Activated B cell treated with CpG ODN at 0.5 μM for 24 hours (primary cell): ENCODE results near the gene PIGV. TPM values are rescaled to one million over a fixed set of nuclear protein-coding genes. Genes with fewer than 3 reads are reported as not detected.

ENCODE experiments used
- ATAC-seq: fragments of 200-7000 bp; cut with Tn5 transposase; one replicate; pipeline ENCODE4 v1.10.0; 2021; ENCODE audit warnings: low read depth, mild to moderate bottlenecking, moderate library complexity
- CTCF ChIA-PET: fragments of 350-600 bp; sonication (Branson Sonifier 250); formaldehyde crosslinking; loops from one replicate; lab custom pipeline; 2021; ENCODE audit warnings: antibody characterized with exemption; lab: Charles Lee
- POLR2A ChIA-PET: fragments of 350-600 bp; sonication (Branson Sonifier 250); formaldehyde crosslinking; loops from one replicate; lab custom pipeline; 2021; ENCODE audit warnings: antibody characterized with exemption; lab: Charles Lee
- DNase-seq: peaks from one replicate; pipeline ENCODE4 v3.0.0; 2022
- H3K27ac Mint-ChIP-seq: one replicate; pipeline ENCODE4 v1.8.0; 2020; ENCODE audit warnings: mixed read lengths
- H3K27me3 Mint-ChIP-seq: one replicate; pipeline ENCODE4 v1.8.0; 2021; ENCODE audit warnings: mixed read lengths
- H3K36me3 Mint-ChIP-seq: one replicate; pipeline ENCODE4 v1.8.0; 2021; ENCODE audit warnings: low read depth, mixed read lengths
- H3K4me1 Mint-ChIP-seq: one replicate; pipeline ENCODE4 v1.8.0; 2021; ENCODE audit warnings: mixed read lengths
- H3K4me3 Mint-ChIP-seq: one replicate; pipeline ENCODE4 v1.8.0; 2020; ENCODE audit warnings: mild to moderate bottlenecking, mixed read lengths
- H3K9me3 Mint-ChIP-seq: one replicate; pipeline ENCODE4 v1.8.0; 2020; ENCODE audit warnings: mixed read lengths
- CTCF ChIP-seq: fragments of 200-600 bp; IDR thresholded peaks from one replicate; pipeline ENCODE4 v1.8.0; 2022; ENCODE audit warnings: antibody characterized with exemption, mild to moderate bottlenecking
- intact Hi-C: fragments of 100-400 bp; cut with micrococcal nuclease; formaldehyde crosslinking; loops from one replicate; pipeline ENCODE4 v1.15.1; 2024
- total RNA-seq: library from RNA; stranded (reverse); gene quantifications from 2 replicates; pipeline ENCODE4 v1.2.3, GENCODE V29; 2022

PIGV gene
- total RNA-seq, 1 donor from 2014 or later, result 35.4 TPM

- Mint-ChIP-seq H3K4me1 (peaks cover 51% of the 10 kb centered on the region), H3K36me3 (peaks cover 37% of the 10 kb centered on the region), H3K9me3 (no peaks in the 10 kb centered on the region), H3K4me3 (peak overlapping the region; percentile 98), H3K27me3 (no peaks in the 10 kb centered on the region), H3K27ac (peak overlapping the region; percentile 100)
- no peak for DNase-seq
- CTCF ChIA-PET, result interaction anchor here (1.1 to 10.4 kb wide), 7 partner anchors 47 to 184 kb away, joined by 4 to 302 read pairs (median 8); no protein-coding TSS in a partner anchor
- TF ChIP-seq CTCF, result no peak
- intact Hi-C loops, result loop anchor here (1.0 kb wide), 3 partner anchors 42 to 241 kb away; no protein-coding TSS in a partner anchor
- ATAC-seq, result peak; percentile 13
- POLR2A ChIA-PET, result interaction anchor here (0.5 to 8.7 kb wide), 26 partner anchors 10 to 1857 kb away, joined by 3 to 308 read pairs (median 4); partner anchors contain the start of genes ARID1A, GPN2, HMGN2 and RUNX3
Observed at GRCh38 chr1:26786437-26787380, 1.0 kb upstream of the PIGV start.

GRCh38 chr1:26787381-26787705, 407 bp upstream of the PIGV start:
- H3K36me3 Mint-ChIP-seq, result peaks cover 35% of the 10 kb centered on the region
- DNase-seq, result no peak
- CTCF ChIA-PET, result interaction anchor here (1.7 to 10.4 kb wide), 7 partner anchors 34 to 249 kb away, joined by 7 to 302 read pairs (median 15); no protein-coding TSS in a partner anchor

GRCh38 chr1:26788515-26788785, 700 bp downstream of the PIGV start:
- peaks cover 35% of the 10 kb centered on the region for H3K36me3 Mint-ChIP-seq
- H3K4me3 Mint-ChIP-seq, result peak overlapping the region; percentile 98
- DNase-seq (no peak), ATAC-seq (no peak)
- H3K27ac Mint-ChIP-seq, result peak overlapping the region; percentile 100
- peaks cover 48% of the 10 kb centered on the region for H3K4me1 Mint-ChIP-seq
- H3K27me3 Mint-ChIP-seq, result no peaks in the 10 kb centered on the region
- POLR2A ChIA-PET, result interaction anchor here (0.7 to 8.7 kb wide), 23 partner anchors 11 to 937 kb away, joined by 3 to 308 read pairs (median 4); partner anchors contain the start of genes ARID1A, FAM76A and GPATCH3
- CTCF ChIA-PET, result interaction anchor here (0.7 to 10.4 kb wide), 38 partner anchors 7 to 290 kb away, joined by 3 to 302 read pairs (median 5); partner anchors contain the start of genes ARID1A and GPN2
- intact Hi-C loops, result loop anchor here (1.0 kb wide), 1 partner anchor 315 kb away; no protein-coding TSS in a partner anchor
- no peaks in the 10 kb centered on the region for H3K9me3 Mint-ChIP-seq
- TF ChIP-seq CTCF, result no peak

More at GRCh38 chr1:26787381-26787705, 407 bp upstream of the PIGV start:
- H3K4me3 Mint-ChIP-seq, result peak overlapping the region; percentile 98
- intact Hi-C loops, result loop anchor here (1.0 kb wide), 3 partner anchors 43 to 242 kb away; no protein-coding TSS in a partner anchor
- ATAC-seq, result peak; percentile 60
- H3K27ac Mint-ChIP-seq, result peak overlapping the region; percentile 100
- TF ChIP-seq CTCF, result no peak
- no peaks in the 10 kb centered on the region for H3K27me3 Mint-ChIP-seq
- POLR2A ChIA-PET, result interaction anchor here (0.6 to 8.7 kb wide), 27 partner anchors 10 to 1857 kb away, joined by 3 to 308 read pairs (median 5); partner anchors contain the start of genes ARID1A, GPATCH3, GPN2 and HMGN2
- no peaks in the 10 kb centered on the region for H3K9me3 Mint-ChIP-seq
- peaks cover 51% of the 10 kb centered on the region for H3K4me1 Mint-ChIP-seq

- ChIA-PET CTCF (interaction anchor here (0.5 to 10.4 kb wide), 40 partner anchors 8 to 291 kb away, joined by 3 to 302 read pairs (median 4); partner anchors contain the start of genes ARID1A and GPN2), POLR2A (interaction anchor here (0.7 to 8.7 kb wide), 20 partner anchors 10 to 937 kb away, joined by 3 to 308 read pairs (median 4); partner anchors contain the start of genes ARID1A, FAM76A and GPATCH3)
- Mint-ChIP-seq H3K4me3 (peak overlapping the region; percentile 98), H3K4me1 (peaks cover 47% of the 10 kb centered on the region), H3K27ac (peak overlapping the region; percentile 100), H3K36me3 (peaks cover 37% of the 10 kb centered on the region), H3K27me3 (no peaks in the 10 kb centered on the region), H3K9me3 (no peaks in the 10 kb centered on the region)
- peak; percentile 33 for ATAC-seq
- TF ChIP-seq CTCF, result no peak
- intact Hi-C loops, result loop anchor here (1.0 kb wide), 5 partner anchors 112 to 316 kb away; no protein-coding TSS in a partner anchor
- peak; percentile 62 for DNase-seq
Observed at GRCh38 chr1:26788836-26789611, 1.3 kb downstream of the PIGV start.
